ENCODE measurements around the gene BFSP2.
"Not testable (repeated sequence)": the region's sequence is repeated elsewhere in the genome, so short reads cannot be mapped to it uniquely, and the experiment has no call there.

The BFSP2 gene

GRCh38 chr3:133476971-133477375, 77.1 kb downstream of the BFSP2 start:
- no peaks in the 10 kb centered on the region for H3K36me3 ChIP-seq
- H3K27me3 ChIP-seq, result no peaks in the 10 kb centered on the region
- H3K4me2 ChIP-seq, result peak overlapping the region in 6 of 11 experiments; percentile 8 to 55 (median 26); a peak in 9 of 22 replicates
- peaks cover 0 to 14% (median 0%) of the 10 kb centered on the region in 11 experiments; a peak in 5 of 22 replicates for H3K9me3 ChIP-seq (replicated peaks in 1 of 11)
- no peak for TF ChIP-seq Cebpa-rat (IDR thresholded peaks at IDR 0.05)
- H3K4me3 ChIP-seq, result no peak overlapping the region
- H3K9ac ChIP-seq, result no peak overlapping the region
- H3K4me1 ChIP-seq, result peaks cover 17 to 43% (median 29%) of the 10 kb centered on the region in 10 experiments
- no peaks in the 10 kb centered on the region for H4K20me1 ChIP-seq
- 0 out of 22 replicates have a peak overlapping the region, but pooled peaks of 2 of the 11 experiments have one; percentile 12 to 15 for H3K27ac ChIP-seq

- Histone ChIP-seq H4K20me1 (no peaks in the 10 kb centered on the region), H3K36me3 (no peaks in the 10 kb centered on the region), H3K27me3 (no peaks in the 10 kb centered on the region), H3K4me3 (no peak overlapping the region), H3K4me2 (peak overlapping the region in 7 of 11 experiments; percentile 1 to 55 (median 22); a peak in 10 of 22 replicates), H3K4me1 (peaks cover 17 to 43% (median 29%) of the 10 kb centered on the region in 10 experiments), H3K27ac (0 out of 22 replicates have a peak overlapping the region, but pooled peaks of 1 of the 11 experiments have one; percentile 15), H3K9ac (no peak overlapping the region), H3K9me3 (replicated peaks in 1 of 11) (peaks cover 0 to 14% (median 0%) of the 10 kb centered on the region in 11 experiments; a peak in 5 of 22 replicates)
- no peak for TF ChIP-seq Cebpa-rat (IDR thresholded peaks at IDR 0.05)
Measured at GRCh38 chr3:133477487-133477886, 77.6 kb downstream of the BFSP2 start.

GRCh38 chr3:133478624-133479023, 78.8 kb downstream of the BFSP2 start:
- peaks cover 0 to 16% (median 0%) of the 10 kb centered on the region in 11 experiments; a peak in 5 of 22 replicates for H3K9me3 ChIP-seq (replicated peaks in 1 of 11)
- TF ChIP-seq Cebpa-rat (IDR thresholded peaks at IDR 0.05), result no peak
- H4K20me1 ChIP-seq, result no peaks in the 10 kb centered on the region
- H3K4me1 ChIP-seq, result peaks cover 17 to 43% (median 29%) of the 10 kb centered on the region in 10 experiments
- H3K9ac ChIP-seq, result no peak overlapping the region
- H3K27ac ChIP-seq, result no peak overlapping the region
- H3K36me3 ChIP-seq, result no peaks in the 10 kb centered on the region
- H3K4me3 ChIP-seq, result no peak overlapping the region
- no peaks in the 10 kb centered on the region for H3K27me3 ChIP-seq
- H3K4me2 ChIP-seq, result no peak overlapping the region; a peak in 1 of 22 replicates

- Histone ChIP-seq H3K27me3 (no peaks in the 10 kb centered on the region), H3K4me1 (peaks cover 13 to 36% (median 24%) of the 10 kb centered on the region in 10 experiments), H4K20me1 (no peaks in the 10 kb centered on the region), H3K4me3 (no peak overlapping the region), H3K4me2 (no peak overlapping the region), H3K27ac (no peak overlapping the region), H3K36me3 (no peaks in the 10 kb centered on the region), H3K9ac (no peak overlapping the region), H3K9me3 (replicated peaks in 1 of 11) (peaks cover 0 to 17% (median 5%) of the 10 kb centered on the region in 11 experiments; a peak in 15 of 22 replicates)
- TF ChIP-seq Cebpa-rat (IDR thresholded peaks at IDR 0.05), result no peak
Measured at GRCh38 chr3:133479401-133479800, 79.5 kb downstream of the BFSP2 start.

GRCh38 chr3:133479895-133480669, 80.2 kb downstream of the BFSP2 start:
- H3K9ac ChIP-seq, result no peak overlapping the region
- H3K4me2 ChIP-seq, result peak overlapping the region in 3 of 11 experiments; percentile 28 to 40 (median 30); a peak in 4 of 22 replicates
- TF ChIP-seq Cebpa-rat (IDR thresholded peaks at IDR 0.05), result no peak

GRCh38 chr3:133482474-133482873, 82.6 kb downstream of the BFSP2 start:
- not testable (repeated sequence) for H3K4me3 ChIP-seq, H3K27me3 ChIP-seq, H3K27ac ChIP-seq, H3K36me3 ChIP-seq, H4K20me1 ChIP-seq, H3K4me2 ChIP-seq, H3K9ac ChIP-seq
- Histone ChIP-seq H3K9me3 (replicated peaks in 1 of 11) (peaks cover 28 to 38% (median 32%) of the 10 kb centered on the region in 11 experiments), H3K4me1 (peaks cover 0 to 11% (median 8%) of the 10 kb centered on the region in 10 experiments; a peak in 9 of 20 replicates)

More at GRCh38 chr3:133479895-133480669, 80.2 kb downstream of the BFSP2 start:
- Histone ChIP-seq H3K27me3 (no peaks in the 10 kb centered on the region), H3K4me1 (peaks cover 6 to 29% (median 17%) of the 10 kb centered on the region in 10 experiments), H3K9me3 (replicated peaks in 1 of 11) (peaks cover 7 to 24% (median 12%) of the 10 kb centered on the region in 11 experiments), H3K4me3 (no peak overlapping the region), H3K27ac (no peak overlapping the region), H3K36me3 (no peaks in the 10 kb centered on the region), H4K20me1 (no peaks in the 10 kb centered on the region)

GRCh38 chr3:133486658-133487057, 86.8 kb downstream of the BFSP2 start:
- peak overlapping the region in 2 of 10 experiments; percentile 28; a peak in 3 of 20 replicates for H3K4me3 ChIP-seq
- H3K4me2 ChIP-seq, result no peak overlapping the region
- H3K9ac ChIP-seq, result no peak overlapping the region
- H4K20me1 ChIP-seq, result no peaks in the 10 kb centered on the region
- H3K36me3 ChIP-seq, result peaks cover 0 to 6% (median 0%) of the 10 kb centered on the region in 11 experiments; a peak in 1 of 22 replicates
- no peak for TF ChIP-seq Cebpa-rat (IDR thresholded peaks at IDR 0.05)
- H3K9me3 ChIP-seq (replicated peaks in 1 of 11), result peaks cover 28 to 46% (median 38%) of the 10 kb centered on the region in 11 experiments
- no peaks in the 10 kb centered on the region for H3K27me3 ChIP-seq
- peaks cover 10 to 27% (median 14%) of the 10 kb centered on the region in 10 experiments for H3K4me1 ChIP-seq
- H3K27ac ChIP-seq, result no peak overlapping the region

- H3K36me3 ChIP-seq, result peaks cover 0 to 6% (median 0%) of the 10 kb centered on the region in 11 experiments; a peak in 1 of 22 replicates
- no peaks in the 10 kb centered on the region for H4K20me1 ChIP-seq
- H3K27me3 ChIP-seq, result no peaks in the 10 kb centered on the region
- H3K4me3 ChIP-seq, result peak overlapping the region in 2 of 10 experiments; percentile 28; a peak in 4 of 20 replicates
- no peak overlapping the region for H3K27ac ChIP-seq
- peaks cover 10 to 33% (median 20%) of the 10 kb centered on the region in 10 experiments for H3K4me1 ChIP-seq
- peaks cover 28 to 46% (median 38%) of the 10 kb centered on the region in 11 experiments for H3K9me3 ChIP-seq (replicated peaks in 1 of 11)
- no peak overlapping the region for H3K4me2 ChIP-seq
- H3K9ac ChIP-seq, result no peak overlapping the region
- no peak for TF ChIP-seq Cebpa-rat (IDR thresholded peaks at IDR 0.05)
Measured at GRCh38 chr3:133487204-133487603, 87.3 kb downstream of the BFSP2 start.

GRCh38 chr3:133487920-133488540, 88.2 kb downstream of the BFSP2 start:
- Histone ChIP-seq H3K27ac (no peak overlapping the region), H3K9ac (no peak overlapping the region), H4K20me1 (no peaks in the 10 kb centered on the region), H3K36me3 (peaks cover 0 to 6% (median 0%) of the 10 kb centered on the region in 11 experiments; a peak in 1 of 22 replicates), H3K9me3 (replicated peaks in 1 of 11) (peaks cover 28 to 46% (median 38%) of the 10 kb centered on the region in 11 experiments), H3K4me2 (no peak overlapping the region), H3K4me3 (no peak overlapping the region), H3K4me1 (peaks cover 10 to 37% (median 22%) of the 10 kb centered on the region in 10 experiments), H3K27me3 (no peaks in the 10 kb centered on the region)
- TF ChIP-seq Cebpa-rat (IDR thresholded peaks at IDR 0.05), result no peak

Data from BLaER1 treated with 17β-estradiol and CSF1 and Interleukin-3, amounts not matched to agents 10 nM and 100 nM (cell line).